Keratinocyte (primary cell): ENCODE data around the gene DGKE. TPM values are rescaled to one million over a fixed set of nuclear protein-coding genes. Genes with fewer than 3 reads are reported as not detected.

Source experiments
- DNase-seq: peaks from one replicate; pipeline ENCODE4 v3.0.0-alpha.2; 2011; ENCODE audit warnings: low read depth, missing footprints, low spot score
- FAIRE-seq: peaks from 2 replicates; lab custom pipeline; 2011; peaks lifted over from hg19 to GRCh38; lab: Jason Lieb, UNC
- H2AFZ ChIP-seq: 2 replicates; pipeline ENCODE4 v1.6.0; 2012; ENCODE audit warnings: low read length, control low read depth, inconsistent platforms; ENCODE audit not compliant: control insufficient read depth
- H3K27ac ChIP-seq: 2 replicates; pipeline ENCODE4 v1.5.1; 2011; ENCODE audit warnings: low read length; ENCODE audit not compliant: control insufficient read depth, insufficient read depth
- H3K27me3 ChIP-seq: 3 replicates; pipeline ENCODE4 v1.6.0; 2011; ENCODE audit warnings: low read length; ENCODE audit not compliant: control insufficient read depth, insufficient read depth; ENCODE audit errors: extremely low read depth
- H3K36me3 ChIP-seq, 2 experiments: 2 replicates in 1 of 2; 3 replicates in 1 of 2; pipeline ENCODE4 v1.5.1; 2011; ENCODE audit warnings: low read length in 2 of 2, mild to moderate bottlenecking in 1 of 2; ENCODE audit not compliant: control insufficient read depth in 2 of 2, insufficient read depth in 2 of 2; ENCODE audit errors: extremely low read depth in 1 of 2
- H3K4me1 ChIP-seq: 3 replicates; pipeline ENCODE4 v1.5.1; 2011; ENCODE audit warnings: low read length; ENCODE audit not compliant: control insufficient read depth, insufficient read depth; ENCODE audit errors: extremely low read depth
- H3K4me2 ChIP-seq: 3 replicates; pipeline ENCODE4 v1.6.0; 2011; ENCODE audit warnings: low read depth, low read length; ENCODE audit not compliant: control insufficient read depth, insufficient read depth; ENCODE audit errors: extremely low read depth
- H3K4me3 ChIP-seq, 3 experiments: fragments of 200-600 bp in 1 of 3; sonication (generic) in 1 of 3; 2 replicates in 2 of 3; 3 replicates in 1 of 3; pipeline ENCODE4 v1.5.1; 2011 to 2016; ENCODE audit warnings: low read length in 3 of 3, mild to moderate bottlenecking in 3 of 3, control low read depth in 2 of 3, inconsistent platforms in 1 of 3, low read depth in 1 of 3, mixed read lengths in 1 of 3, mixed run types in 1 of 3, moderate library complexity in 1 of 3; ENCODE audit not compliant: control insufficient read depth in 2 of 3, insufficient read depth in 2 of 3; ENCODE audit errors: extremely low read depth in 1 of 3
- H3K79me2 ChIP-seq: 2 replicates; pipeline ENCODE4 v1.6.0; 2012; ENCODE audit warnings: low read length; ENCODE audit not compliant: control insufficient read depth, insufficient read depth
- H3K9ac ChIP-seq: 3 replicates; pipeline ENCODE4 v1.6.0; 2011; ENCODE audit warnings: low read length; ENCODE audit not compliant: control insufficient read depth, insufficient read depth; ENCODE audit errors: extremely low read depth
- H3K9me1 ChIP-seq: 3 replicates; pipeline ENCODE4 v1.6.0; 2011; ENCODE audit warnings: low read length; ENCODE audit not compliant: control insufficient read depth, insufficient read depth; ENCODE audit errors: extremely low read depth
- H3K9me3 ChIP-seq: 2 replicates; pipeline ENCODE4 v1.5.1; 2012; ENCODE audit warnings: low read depth, low read length; ENCODE audit not compliant: control insufficient read depth
- H4K20me1 ChIP-seq: 3 replicates; pipeline ENCODE4 v1.6.0; 2011; ENCODE audit warnings: low read length; ENCODE audit not compliant: control insufficient read depth, insufficient read depth; ENCODE audit errors: extremely low read depth
- CTCF ChIP-seq, 3 experiments: IDR thresholded peaks in 1 of 3; conservative IDR thresholded peaks in 1 of 3; optimal IDR thresholded peaks in 1 of 3; 2 replicates in 2 of 3; 3 replicates in 1 of 3; pipeline versions ENCODE3 to v1.5.1; 2011; ENCODE audit warnings: low read length in 3 of 3, mild to moderate bottlenecking in 3 of 3, moderate library complexity in 2 of 3, control low read depth in 1 of 3, inconsistent platforms in 1 of 3; ENCODE audit not compliant: insufficient read depth in 2 of 3; ENCODE audit errors: extremely low read depth in 1 of 3
- EZH2 ChIP-seq: IDR thresholded peaks from one replicate; pipeline ENCODE4 v1.6.1; 2012; ENCODE audit warnings: inconsistent platforms, mild to moderate bottlenecking, low read length, moderate library complexity
- dilution Hi-C: fragments of 300-500 bp; cut with MboI; formaldehyde crosslinking; loops from one replicate; pipeline ENCODE4 v1.7.0; 2020; ENCODE audit warnings: low sequenced_read_pairs; ENCODE audit not compliant: extremely low pct_ligation_motif_present
- polyA plus RNA-seq, 5 experiments: library from polyadenylated mRNA; depleted of rRNA in 3 of 5; stranded (reverse) in 3 of 5; stranded (forward) in 1 of 5; unstranded in 1 of 5; fragments of >200 nt; gene quantifications; 1 replicate in 1 of 5; 2 replicates in 3 of 5; 3 replicates in 1 of 5; pipeline versions ENCODE4 v1.2.1 to v1.2.3, GENCODE V29; 2011 to 2012; ENCODE audit warnings: missing spikeins in 2 of 5, low read depth in 1 of 5, low replicate concordance in 1 of 5

Gene DGKE
- polyA plus RNA-seq, 1 donor (not counting 4 experiments of a cell fraction or from before 2014, with no cell fraction given) = 4.7 TPM

- no peaks in the 10 kb centered on the region for H4K20me1 ChIP-seq
- H3K27ac ChIP-seq = no peak overlapping the region
- no peaks in the 10 kb centered on the region for H3K9me3 ChIP-seq
- peaks cover 15% of the 10 kb centered on the region for H3K4me1 ChIP-seq
- no peak overlapping the region for H3K4me2 ChIP-seq
- no peak overlapping the region for H2AFZ ChIP-seq
- no peaks in the 10 kb centered on the region for H3K36me3 ChIP-seq
- DNase-seq = no peak
- no peak overlapping the region for H3K9ac ChIP-seq
- FAIRE-seq = no peak
- H3K9me1 ChIP-seq = no peaks in the 10 kb centered on the region
- dilution Hi-C loops = no loop called here
- no peak overlapping the region for H3K4me3 ChIP-seq
- no peaks in the 10 kb centered on the region for H3K79me2 ChIP-seq
- TF ChIP-seq CTCF (optimal IDR thresholded peaks at IDR 0.05 in 1 of 3, IDR thresholded peaks at IDR 0.05 in 1 of 3, conservative IDR thresholded peaks at IDR 0.05 in 1 of 3; ENCODE audit: extremely low read depth in 1 of 3, insufficient read depth in 2 of 3, low read length in 3 of 3) (no peak), EZH2 (no peak)
- no peaks in the 10 kb centered on the region for H3K27me3 ChIP-seq
These were observed 23.6 kb upstream of the DGKE start for GRCh38 chr17:56810343-56810742.

GRCh38 chr17:56810891-56811775 lies 22.8 kb upstream of the DGKE start:
- no peak overlapping the region for H3K27ac ChIP-seq
- H2AFZ ChIP-seq = no peak overlapping the region
- dilution Hi-C loops = no loop called here
- H4K20me1 ChIP-seq = no peaks in the 10 kb centered on the region
- no peak overlapping the region for H3K4me3 ChIP-seq
- no peaks in the 10 kb centered on the region for H3K27me3 ChIP-seq
- peaks cover 15% of the 10 kb centered on the region for H3K4me1 ChIP-seq
- no peaks in the 10 kb centered on the region for H3K79me2 ChIP-seq
- H3K9me3 ChIP-seq = no peaks in the 10 kb centered on the region
- H3K9me1 ChIP-seq = no peaks in the 10 kb centered on the region
- FAIRE-seq (no peak), DNase-seq (no peak)
- H3K9ac ChIP-seq = no peak overlapping the region
- H3K36me3 ChIP-seq = no peaks in the 10 kb centered on the region
- TF ChIP-seq CTCF (optimal IDR thresholded peaks at IDR 0.05 in 1 of 3, IDR thresholded peaks at IDR 0.05 in 1 of 3, conservative IDR thresholded peaks at IDR 0.05 in 1 of 3; ENCODE audit: extremely low read depth in 1 of 3, insufficient read depth in 2 of 3, low read length in 3 of 3) (no peak), EZH2 (no peak)
- H3K4me2 ChIP-seq = no peak overlapping the region
